ENCODE results near the gene DIAPH2.

Gene DIAPH2

DNA sequence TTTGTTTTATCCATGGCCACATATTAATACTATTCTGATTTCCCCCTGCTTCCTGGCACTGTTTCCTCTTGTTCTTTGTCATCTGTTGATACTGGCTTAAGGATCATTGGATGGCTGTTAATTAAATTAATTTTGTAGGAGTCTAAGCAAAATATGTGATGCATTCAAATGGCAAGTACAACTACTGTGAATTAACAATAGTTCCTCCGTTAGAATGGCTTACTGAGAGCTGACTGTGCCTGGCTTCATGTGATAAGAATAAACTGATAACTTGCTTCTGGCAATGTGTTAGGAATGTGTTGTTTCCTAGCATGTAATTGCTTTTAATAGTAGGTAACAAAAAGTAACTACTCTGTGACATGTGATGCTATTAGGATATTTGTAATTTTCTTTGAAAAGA is 297.5 kb downstream of the DIAPH2 start:
- DNase-seq, result no peak

DNA sequence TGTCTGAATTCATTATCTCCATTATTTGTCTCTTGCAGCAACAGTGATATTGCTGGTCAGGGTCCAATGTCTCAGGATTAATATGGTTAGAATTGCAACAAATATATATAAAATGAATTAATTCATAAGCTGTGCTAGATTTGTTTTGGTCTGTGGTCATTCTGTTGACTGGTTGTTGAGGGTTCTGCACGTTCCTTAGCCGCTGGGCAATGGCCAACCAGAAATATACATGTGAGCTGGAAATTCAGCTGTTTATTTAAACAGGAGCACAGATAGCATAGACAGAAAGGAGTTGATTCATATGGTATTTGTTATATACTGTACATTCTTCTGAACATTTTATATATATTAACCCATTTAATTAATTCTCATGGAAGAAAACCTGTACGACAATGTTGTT is 299.9 kb downstream of the DIAPH2 start:
- no peak for DNase-seq

DNA sequence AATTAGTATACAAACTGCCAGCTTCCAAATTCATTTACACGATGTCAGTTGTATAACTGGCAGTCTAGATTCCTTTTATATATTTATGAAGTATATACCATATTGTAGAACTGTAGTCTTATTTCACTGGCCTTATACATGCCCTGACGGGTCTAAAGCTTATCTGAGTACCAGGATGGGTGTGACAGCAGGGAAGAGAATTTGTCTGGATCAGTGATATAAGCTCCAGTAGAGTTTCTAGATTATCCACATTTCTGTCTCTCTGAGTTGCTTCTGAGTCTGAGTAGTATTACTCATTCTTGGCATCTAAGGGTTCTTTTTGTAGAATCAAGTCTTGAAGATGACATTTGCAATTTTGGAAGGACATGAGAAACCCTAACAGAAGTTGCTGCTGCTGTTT is 300.4 kb downstream of the DIAPH2 start:
- DNase-seq, result no peak

DNA sequence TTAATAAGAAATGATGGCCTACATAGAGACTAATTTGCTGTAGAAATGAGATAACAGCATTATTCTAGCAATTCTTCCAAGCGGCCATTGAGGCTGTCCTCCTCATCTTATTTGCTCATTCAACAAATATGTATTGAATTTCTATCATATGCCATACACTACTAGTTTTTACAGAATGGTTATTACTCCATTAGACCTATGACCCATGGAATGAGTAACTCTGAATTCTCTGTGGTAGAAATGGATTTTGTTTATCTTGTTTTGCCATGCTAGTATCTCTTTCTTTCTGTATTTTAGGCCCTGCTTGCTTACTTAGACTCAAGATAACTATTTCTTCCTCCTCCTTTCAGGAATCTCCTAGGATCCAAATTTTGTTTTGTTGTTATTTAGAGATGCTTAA is 302.6 kb downstream of the DIAPH2 start:
- no peak for DNase-seq

DNA sequence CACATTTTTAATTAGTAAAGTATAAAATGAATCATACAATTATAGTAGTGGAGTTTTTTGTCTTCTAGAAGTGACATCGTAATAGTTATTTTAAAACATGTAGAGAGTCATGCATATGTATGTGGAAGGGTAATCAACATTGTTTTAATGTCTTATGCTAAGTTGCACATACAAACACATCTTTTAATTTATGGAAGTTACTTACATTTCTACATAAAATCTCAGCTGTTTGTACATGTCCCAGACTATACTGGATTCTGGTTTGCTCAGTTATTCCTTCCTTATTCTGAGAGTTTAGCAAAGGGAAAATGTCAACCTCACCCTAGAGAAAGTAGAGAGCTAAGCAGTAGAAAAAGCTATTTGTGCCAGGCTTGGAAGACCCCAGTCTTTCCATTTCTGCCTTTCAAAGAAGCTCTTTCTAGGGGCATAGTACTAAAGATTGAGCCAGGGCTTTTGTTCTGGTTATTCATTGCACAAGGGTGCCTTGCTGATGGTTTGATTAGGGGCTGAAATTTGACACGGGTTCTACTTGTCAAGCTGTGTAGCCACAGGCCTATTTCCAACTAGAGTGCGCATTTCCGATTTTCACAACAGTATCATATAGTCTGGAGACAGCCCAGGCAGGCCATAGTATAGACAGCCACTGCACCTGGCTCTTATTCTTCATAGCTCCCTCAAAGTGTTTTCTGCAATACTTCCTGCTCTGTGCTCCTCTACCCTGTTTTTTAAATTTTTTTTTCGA is 305.4 kb downstream of the DIAPH2 start:
- DNase-seq, result no peak

DNA sequence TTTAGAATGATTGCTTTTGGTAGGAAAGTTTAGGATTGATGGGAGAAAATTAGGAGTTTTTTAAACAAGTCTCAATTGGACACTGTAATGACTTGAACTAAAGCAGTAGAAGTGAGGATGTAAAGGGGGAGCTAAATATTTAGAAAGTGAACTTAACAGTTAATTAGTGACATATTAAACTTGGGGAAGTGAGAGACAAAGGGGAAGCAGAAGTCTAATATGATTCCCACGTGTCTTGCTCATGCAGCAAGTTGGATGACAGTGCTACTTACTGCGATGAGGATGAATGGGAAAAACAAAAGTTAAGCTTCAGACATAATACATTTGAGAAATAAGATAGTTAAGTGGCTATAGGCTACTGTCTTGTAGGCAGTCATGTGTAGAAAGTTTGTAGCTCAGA is 309.5 kb downstream of the DIAPH2 start:
- no peak for DNase-seq

DNA sequence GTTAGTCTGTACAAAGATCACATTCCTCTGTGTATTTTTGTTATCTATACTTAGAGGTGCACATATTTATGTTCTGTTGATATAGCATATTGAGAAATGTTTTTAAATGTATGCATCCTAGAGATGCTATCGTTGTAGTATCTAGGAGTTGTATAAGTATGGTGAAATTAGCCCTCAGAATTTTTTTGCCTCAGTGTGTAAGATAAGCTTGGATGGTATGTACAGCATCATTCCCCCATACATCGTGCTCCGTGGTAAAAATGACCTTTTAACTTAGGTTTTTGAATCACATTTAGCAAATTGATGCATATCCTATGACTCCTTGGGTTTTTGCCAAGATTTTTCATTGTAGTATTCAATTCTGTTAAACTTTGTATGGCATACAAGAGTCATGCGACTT is 312.6 kb downstream of the DIAPH2 start:
- DNase-seq, result no peak

DNA sequence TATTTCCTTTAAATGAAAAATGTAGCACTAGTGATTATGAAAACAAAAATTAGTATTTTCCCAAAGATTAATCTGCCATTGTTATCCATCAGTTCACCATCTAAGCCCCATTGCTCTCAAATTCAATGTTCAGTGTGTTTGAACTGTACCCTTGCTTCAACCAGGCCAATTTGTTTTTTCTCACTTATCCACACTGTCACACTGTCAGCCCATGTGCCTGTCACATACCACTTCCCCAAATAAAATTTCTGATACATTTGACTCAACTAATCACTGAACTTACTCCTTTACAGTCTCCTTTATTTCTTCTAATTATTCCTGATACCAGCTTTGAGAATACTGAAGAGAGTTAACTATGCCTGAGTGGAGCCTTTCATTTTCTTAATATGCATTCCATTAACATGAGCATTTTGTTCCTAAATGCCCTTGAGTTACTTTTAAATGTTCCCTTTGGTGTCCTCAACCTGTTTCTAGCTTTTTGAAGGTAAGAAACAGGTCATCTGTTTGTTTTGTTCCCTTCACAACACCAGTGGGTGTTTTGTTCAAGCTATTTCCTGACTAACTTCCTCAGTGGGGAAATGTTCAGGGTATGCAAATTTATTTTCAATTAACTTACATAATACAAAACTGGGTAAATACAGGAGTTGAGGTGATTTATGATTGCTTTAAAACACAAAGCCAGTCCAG is 316.2 kb downstream of the DIAPH2 start:
- DNase-seq, result no peak

DNA sequence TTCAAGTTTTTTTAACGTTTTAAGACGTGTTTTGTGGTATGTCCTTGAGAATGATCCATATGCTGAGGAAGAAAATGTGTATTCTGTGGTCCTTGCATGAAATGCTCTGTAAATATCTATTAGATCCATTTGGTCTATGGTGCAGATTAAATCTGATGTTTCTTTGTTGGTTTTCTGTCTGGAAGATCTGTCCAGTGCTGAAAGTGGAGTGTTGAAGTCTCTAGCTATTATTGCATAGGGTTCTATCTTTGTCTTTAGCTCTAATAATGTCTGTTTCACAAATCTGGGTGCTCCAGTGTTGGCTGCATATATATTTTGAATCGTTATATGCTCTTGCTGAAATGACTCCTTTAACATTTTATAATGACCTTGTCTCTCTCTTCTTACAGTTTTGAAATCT is 321.5 kb downstream of the DIAPH2 start:
- DNase-seq, result no peak

DNA sequence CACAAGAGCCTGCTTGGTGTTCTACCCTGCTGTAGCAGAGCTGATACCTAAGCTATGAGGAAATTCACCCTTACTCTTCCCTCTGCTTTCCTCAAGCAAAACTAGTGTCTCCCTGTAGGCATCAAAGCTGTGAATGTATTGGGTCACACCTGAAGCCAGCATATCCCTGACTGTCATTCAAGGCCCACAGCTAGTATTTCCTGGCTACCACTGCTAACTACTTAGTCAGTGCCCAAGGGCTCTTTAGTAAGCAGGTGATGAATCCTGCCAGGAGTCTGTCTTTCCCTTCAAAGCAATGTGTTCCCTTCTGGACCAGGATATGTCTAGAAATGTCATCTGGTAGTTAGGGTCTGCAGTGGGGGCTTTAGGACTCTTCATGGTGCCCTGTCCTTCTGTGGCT is 324.7 kb downstream of the DIAPH2 start:
- no peak for DNase-seq

DNA sequence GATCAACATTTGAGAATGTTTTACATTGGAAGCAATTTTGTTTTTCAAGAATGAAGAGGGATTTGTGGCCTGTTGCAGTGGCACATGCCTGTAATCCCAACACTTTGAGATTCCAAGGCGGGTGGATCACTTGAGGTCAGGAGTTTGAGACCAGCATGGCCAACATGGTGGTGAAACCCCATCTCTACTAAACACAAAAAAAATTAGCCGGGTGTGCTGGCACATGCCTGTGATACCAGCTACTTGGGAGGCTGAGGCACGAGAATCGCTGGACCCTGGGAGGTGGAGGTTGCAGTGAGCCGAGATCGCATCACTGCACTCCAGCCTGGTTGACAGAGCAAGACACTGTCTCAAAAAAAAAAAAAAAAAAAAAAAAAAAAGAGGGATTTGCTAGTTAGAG is 326.9 kb downstream of the DIAPH2 start:
- DNase-seq, result no peak

DNA sequence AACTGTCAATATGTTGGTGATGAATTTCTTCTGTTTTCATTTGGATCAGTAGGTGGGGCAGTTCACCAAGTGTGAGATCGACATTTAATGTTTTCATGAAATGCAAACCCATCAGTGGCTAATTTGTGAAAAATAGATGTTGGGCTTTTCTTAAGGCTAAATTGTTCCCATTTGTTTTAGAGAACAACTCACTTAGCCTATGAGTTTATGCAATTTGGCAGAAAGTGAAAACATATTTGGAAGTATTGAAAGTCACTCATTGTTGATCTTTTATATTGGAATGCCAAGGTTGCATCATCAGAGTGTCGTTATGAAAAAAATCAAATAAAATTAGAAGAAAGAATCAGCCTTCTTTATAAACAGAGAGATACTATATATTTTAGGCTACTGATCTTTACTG is 331.5 kb downstream of the DIAPH2 start:
- no peak for DNase-seq

DNA sequence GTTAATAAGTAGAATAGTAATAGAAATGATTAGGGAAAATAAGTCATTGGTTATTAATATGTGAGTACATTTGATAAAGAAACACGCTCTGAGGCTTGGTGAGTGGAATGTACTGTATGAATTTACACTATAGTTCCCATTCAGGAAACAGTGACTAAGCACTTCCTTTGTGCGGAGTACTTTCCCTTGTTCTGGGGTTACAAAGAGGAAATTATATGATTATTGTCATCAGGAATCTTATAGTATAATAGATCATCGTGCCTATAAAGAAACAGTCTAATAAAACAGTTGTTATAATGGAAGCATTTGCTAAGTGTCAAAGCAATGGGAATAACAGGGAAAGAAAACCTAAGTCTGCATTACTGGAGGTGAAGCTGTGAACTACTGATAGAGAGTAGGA is 337.0 kb downstream of the DIAPH2 start:
- no peak for DNase-seq

DNA sequence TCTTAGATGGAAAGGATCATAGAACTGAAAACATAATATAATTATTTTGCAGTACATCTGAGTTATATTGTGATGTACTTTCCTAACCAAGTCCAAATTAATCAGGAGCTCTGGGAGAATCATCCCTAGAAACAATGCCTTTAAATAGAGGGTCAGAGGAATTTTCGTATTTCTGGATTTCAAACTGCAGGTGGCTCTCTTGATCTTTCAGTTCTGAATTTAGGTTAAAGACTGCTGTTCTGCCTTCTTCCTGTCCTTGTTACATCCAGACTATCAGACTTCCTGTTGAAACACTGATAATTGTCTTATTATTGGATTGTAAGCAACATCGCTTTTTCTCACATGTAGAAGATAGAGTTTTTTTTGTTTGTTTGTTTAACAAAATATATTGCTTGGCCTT is 341.8 kb downstream of the DIAPH2 start:
- DNase-seq, result no peak

DNA sequence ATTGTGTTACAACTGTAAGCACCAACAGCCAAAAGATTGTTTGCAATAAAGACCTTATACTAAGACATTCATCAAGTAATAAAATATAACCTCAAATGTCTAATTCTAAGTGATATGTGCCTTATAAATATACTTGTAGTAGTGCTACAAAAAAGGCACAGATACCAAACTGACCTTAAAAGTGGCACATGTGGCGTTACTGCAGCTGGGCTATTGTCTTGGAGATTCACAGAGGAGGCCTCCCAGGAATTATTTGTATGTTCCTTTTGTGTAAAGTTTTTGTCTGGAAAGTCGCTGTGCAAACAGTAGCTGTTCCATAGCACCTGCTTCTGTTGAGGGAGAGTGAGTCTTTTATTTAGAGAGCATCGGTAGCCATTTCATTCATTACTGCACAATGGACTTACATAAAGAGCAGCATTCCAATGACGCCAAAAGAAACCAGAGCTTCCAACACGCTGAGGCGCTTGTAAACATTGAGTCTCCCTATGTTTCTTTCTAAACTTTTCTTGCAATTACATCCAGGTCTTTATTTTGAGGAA is 342.8 kb downstream of the DIAPH2 start:
- no peak for DNase-seq

DNA sequence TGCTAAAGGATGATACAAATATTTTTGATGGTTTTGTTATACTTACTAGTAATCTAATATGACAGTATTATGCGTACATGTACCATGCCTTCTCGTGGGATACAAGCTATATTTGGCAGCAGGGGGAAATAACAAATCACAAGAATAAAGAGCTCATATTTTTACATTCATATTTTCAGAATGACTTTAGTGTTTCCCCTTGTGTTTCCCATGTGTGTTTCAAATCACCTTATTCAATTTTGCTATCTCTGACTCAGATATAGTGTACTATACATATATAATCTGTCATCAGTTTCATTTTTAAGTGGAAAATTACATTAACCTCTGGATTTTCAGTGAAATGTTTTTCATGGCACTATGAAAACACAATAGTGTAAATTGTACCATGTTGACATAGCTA is 345.8 kb downstream of the DIAPH2 start:
- no peak for DNase-seq

DNA sequence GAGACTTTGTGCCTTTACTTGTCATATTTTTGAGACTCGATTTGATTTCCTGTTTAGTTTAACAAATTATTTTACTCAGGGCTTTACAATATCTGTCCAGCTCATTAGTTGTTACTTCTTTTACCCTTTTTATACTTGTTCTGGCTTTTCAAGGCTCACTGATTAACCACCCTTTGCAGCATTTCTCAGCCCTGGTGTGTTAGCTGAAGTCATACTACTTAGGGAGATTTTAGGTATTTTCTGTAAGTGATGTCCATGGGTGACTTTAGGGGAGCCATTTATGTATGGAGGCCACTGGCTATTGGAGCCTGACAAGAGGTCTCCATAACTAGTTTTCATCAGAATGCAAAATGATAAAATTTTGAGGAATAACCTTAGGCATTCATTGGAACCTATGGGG is 346.3 kb downstream of the DIAPH2 start:
- DNase-seq, result no peak

DNA sequence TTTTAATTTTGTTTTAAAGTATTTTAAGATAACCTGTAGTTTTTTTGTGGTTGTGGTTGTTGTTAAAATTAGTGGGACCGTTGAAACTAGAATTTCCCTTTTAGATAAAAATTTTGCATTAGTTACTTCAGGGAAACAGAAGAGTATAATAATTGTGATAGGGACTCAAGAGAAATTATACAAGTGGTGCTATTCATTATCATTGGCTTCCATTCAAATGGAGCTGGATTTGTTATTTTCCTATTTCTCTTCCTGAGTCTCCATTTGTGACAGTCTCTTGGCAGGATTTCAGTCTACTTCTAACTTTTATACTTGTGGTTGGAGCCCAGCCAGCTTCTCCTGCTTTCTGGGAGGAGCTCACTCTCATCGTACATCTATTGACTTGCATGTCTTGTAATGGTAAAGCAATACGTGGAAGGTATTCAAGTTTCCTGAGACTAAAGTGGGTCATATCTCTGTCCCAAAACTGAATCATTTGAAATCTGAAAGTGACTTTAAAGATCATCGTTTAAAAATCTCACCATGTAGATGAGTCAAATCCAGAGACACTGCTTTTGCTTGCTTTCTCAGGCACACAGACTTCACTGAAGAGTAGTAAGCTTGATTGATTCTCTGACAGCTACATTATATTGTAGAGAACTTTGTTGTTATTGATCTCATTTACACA is 354.9 kb downstream of the DIAPH2 start:
- no peak for DNase-seq

DNA sequence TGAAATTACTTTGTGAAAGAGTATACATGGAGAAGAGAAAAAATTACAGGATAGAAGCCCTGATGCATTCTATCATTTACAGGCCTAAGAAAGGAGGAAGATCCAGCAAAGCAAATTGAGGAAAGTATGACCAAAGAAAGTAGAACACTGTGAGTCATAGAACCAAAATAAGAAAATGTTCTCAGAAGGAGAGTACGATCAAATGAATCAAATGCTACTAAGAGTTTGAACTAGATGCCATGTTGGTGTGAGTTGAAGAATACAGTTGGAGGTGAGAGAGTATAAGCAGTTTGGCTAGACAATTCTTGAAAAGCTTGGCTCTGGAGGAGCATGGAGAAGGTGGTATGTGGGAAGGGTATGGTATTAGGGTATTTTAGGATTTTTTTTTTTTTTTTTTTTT is 360.8 kb downstream of the DIAPH2 start:
- DNase-seq, result no peak

DNA sequence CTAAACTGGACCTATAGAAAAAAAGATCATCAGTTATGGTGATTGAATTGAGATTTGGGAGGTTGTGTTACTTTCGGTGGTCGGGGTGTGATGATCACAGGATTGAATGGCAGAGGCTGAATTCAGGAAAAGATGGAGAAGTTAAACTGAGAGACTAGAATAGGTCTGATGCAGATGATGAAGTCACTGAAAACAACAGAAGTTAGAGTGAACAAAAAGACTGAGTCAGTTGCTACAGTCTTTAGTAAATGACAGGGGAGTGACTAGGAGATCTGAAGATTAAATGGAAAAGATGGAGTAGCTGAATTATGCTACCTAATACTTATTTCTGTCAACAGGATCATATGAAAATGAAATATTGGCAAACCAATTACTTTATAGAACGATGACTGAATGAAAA is 362.2 kb downstream of the DIAPH2 start:
- DNase-seq, result no peak

DNA sequence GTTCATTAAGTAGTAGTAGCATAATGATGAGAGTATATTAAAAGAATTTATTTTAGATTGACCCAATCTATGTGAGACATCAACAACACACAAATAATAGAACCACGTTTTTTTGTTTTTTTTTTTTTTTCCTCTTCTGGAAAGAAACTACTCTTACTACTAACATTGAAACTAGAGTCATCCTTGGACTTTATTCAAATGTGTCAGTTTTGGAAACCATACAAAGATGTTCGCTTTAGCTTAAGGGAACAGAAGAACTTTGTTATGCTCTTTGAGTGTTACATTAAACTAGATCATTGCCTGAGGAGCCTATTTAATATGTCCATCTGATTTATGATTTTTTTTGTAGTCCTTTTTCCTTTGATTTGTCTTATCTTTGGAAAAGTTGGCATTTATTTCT is 365.8 kb downstream of the DIAPH2 start:
- DNase-seq, result no peak

DNA sequence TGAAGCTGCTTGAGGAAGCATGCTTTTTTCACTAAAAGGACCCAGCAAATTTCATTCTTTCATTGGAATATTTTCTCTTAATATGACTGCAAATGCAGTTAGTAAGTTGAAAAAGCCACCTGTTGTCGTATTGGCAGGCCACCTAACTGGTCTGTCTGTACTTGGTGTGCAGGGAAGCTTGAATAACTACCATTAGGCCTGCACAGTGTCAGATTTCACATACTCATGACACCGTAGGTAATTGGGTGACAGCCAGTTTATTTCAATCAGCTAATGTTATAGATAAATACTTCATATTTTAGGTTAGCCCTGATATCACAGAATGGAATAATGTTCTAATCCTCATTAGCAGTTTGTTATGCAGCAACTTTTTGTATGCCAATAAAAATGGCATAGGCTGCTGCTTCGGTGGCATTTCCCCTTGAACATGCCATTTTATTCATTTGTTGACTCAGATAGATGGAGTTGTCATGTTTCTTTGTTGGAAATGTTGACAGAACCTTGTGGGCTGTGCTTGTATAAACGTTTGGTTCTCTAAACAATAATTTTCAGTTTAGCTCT is 372.8 kb downstream of the DIAPH2 start:
- DNase-seq, result no peak

DNA sequence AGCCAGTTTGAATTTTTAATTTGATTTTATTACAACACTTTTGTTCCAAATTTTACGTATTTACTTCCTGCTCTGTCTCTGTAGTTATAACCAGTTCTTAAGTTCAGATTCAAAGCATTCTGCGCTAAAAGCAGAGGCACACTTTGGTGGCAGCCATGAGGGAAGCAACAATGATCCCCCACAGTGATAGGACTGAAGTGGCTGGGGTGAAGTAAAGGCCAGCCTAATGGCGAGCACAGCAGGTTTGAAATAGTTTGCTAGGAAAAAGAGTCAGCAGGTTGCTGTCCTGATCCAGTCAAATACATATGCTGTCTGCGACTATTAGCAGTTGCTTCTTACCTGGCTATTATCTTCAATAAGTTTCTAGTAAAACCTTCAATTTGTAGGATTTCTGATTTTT is 375.4 kb downstream of the DIAPH2 start:
- no peak for DNase-seq

DNA sequence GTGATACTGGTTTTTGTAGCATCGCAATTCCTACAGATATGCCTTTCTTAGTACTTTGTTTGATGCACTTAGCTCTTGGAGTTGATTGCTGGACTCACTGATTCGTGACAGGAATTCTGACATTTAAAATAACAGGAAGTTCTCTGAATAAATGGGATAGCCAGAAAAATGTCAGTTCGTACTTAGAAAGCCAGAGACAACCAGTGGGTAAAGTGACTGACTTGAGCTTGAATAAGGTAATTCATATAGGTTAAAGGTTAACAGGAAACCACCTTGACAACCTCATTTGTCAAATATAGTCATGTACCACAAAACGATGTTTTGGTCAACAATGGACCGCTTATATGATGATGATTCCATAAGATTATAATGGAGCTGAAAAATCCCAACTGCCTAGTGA is 380.4 kb downstream of the DIAPH2 start:
- no peak for DNase-seq

All from activated CD4-positive, alpha-beta T cell treated with anti-CD3 and anti-CD28 coated beads, Interleukin-2, amount 50 U/mL, for 1 hour (primary cell).